HEK293 (cell line): Measurements from ENCODE around the gene CCDC85B.

Experiments
- FEZF1 ChIP-seq: fragments of 450-650 bp; formaldehyde crosslinking; IDR thresholded peaks from 2 replicates; pipeline ENCODE4 v1.5.1; 2016; ENCODE audit warnings: missing biosample characterization, missing genetic modification characterization
- GLI2 ChIP-seq: fragments of 450-650 bp; formaldehyde crosslinking; IDR thresholded peaks from 2 replicates; pipeline ENCODE4; 2017; ENCODE audit warnings: missing biosample characterization, missing genetic modification characterization, low read depth, borderline replicate concordance
- KLF9 ChIP-seq: fragments of 450-650 bp; formaldehyde crosslinking; IDR thresholded peaks from 2 replicates; pipeline ENCODE4 v1.5.1; 2016; ENCODE audit warnings: missing biosample characterization, missing genetic modification characterization, low read depth
- PRDM4 ChIP-seq: fragments of 450-650 bp; formaldehyde crosslinking; IDR thresholded peaks from 2 replicates; pipeline ENCODE4 v1.5.1; 2017; ENCODE audit warnings: missing biosample characterization, missing genetic modification characterization
- TSHZ1 ChIP-seq: fragments of 450-650 bp; formaldehyde crosslinking; IDR thresholded peaks from 2 replicates; pipeline ENCODE4 v1.5.1; 2016; ENCODE audit warnings: missing biosample characterization, missing genetic modification characterization, borderline replicate concordance
- ZBTB7A ChIP-seq: fragments of 450-650 bp; formaldehyde crosslinking; IDR thresholded peaks from 2 replicates; pipeline ENCODE4 v1.5.1; 2016; ENCODE audit warnings: low read depth, missing biosample characterization, missing genetic modification characterization
- ZBTB8A ChIP-seq: fragments of 450-650 bp; formaldehyde crosslinking; IDR thresholded peaks from 2 replicates; pipeline ENCODE4 v1.5.1; 2016; ENCODE audit warnings: missing biosample characterization, missing genetic modification characterization
- ZFHX2 ChIP-seq: fragments of 450-650 bp; formaldehyde crosslinking; conservative IDR thresholded peaks from 2 replicates; pipeline ENCODE4 v1.5.1; 2016; ENCODE audit warnings: missing biosample characterization, missing genetic modification characterization
- ZNF10 ChIP-seq: fragments of 450-650 bp; formaldehyde crosslinking; IDR thresholded peaks from 2 replicates; pipeline ENCODE4 v1.5.1; 2017; ENCODE audit warnings: missing biosample characterization, missing genetic modification characterization
- ZNF221 ChIP-seq: fragments of 450-650 bp; formaldehyde crosslinking; IDR thresholded peaks from 2 replicates; pipeline ENCODE4 v1.5.1; 2017; ENCODE audit warnings: missing biosample characterization, missing genetic modification characterization, borderline replicate concordance
- ZNF280D ChIP-seq: fragments of 450-650 bp; formaldehyde crosslinking; IDR thresholded peaks from 2 replicates; pipeline ENCODE4 v1.5.1; 2016; ENCODE audit warnings: missing biosample characterization, missing genetic modification characterization
- ZNF37A ChIP-seq: fragments of 450-650 bp; IDR thresholded peaks from 2 replicates; pipeline ENCODE4 v1.5.1; 2018; ENCODE audit warnings: missing biosample characterization, missing genetic modification characterization
- ZNF423 ChIP-seq: fragments of 450-650 bp; formaldehyde crosslinking; IDR thresholded peaks from 2 replicates; pipeline ENCODE4 v1.5.1; 2016; ENCODE audit warnings: missing biosample characterization, missing genetic modification characterization
- ZNF530 ChIP-seq: fragments of 450-650 bp; formaldehyde crosslinking; IDR thresholded peaks from 2 replicates; pipeline ENCODE4 v1.5.1; 2016; ENCODE audit warnings: low read depth, missing biosample characterization, missing genetic modification characterization
- TF ChIP-seq, protein P1 (sequence below): fragments of 450-650 bp; formaldehyde crosslinking; IDR thresholded peaks from 2 replicates; pipeline ENCODE4 v1.5.1; 2016; ENCODE audit warnings: missing biosample characterization, missing genetic modification characterization
- TF ChIP-seq, protein P2 (sequence below): fragments of 450-650 bp; formaldehyde crosslinking; IDR thresholded peaks from 2 replicates; pipeline ENCODE4 v1.5.1; 2017; ENCODE audit warnings: missing biosample characterization, missing genetic modification characterization
- TF ChIP-seq, protein P3 (sequence below): fragments of 450-650 bp; formaldehyde crosslinking; IDR thresholded peaks from 2 replicates; pipeline ENCODE4 v1.5.1; 2016; ENCODE audit warnings: missing biosample characterization, missing genetic modification characterization
- TF ChIP-seq, protein P4 (sequence below): fragments of 450-650 bp; formaldehyde crosslinking; IDR thresholded peaks from 2 replicates; pipeline ENCODE4 v1.5.1; 2016; ENCODE audit warnings: missing biosample characterization, missing genetic modification characterization

The CCDC85B gene

DNA sequence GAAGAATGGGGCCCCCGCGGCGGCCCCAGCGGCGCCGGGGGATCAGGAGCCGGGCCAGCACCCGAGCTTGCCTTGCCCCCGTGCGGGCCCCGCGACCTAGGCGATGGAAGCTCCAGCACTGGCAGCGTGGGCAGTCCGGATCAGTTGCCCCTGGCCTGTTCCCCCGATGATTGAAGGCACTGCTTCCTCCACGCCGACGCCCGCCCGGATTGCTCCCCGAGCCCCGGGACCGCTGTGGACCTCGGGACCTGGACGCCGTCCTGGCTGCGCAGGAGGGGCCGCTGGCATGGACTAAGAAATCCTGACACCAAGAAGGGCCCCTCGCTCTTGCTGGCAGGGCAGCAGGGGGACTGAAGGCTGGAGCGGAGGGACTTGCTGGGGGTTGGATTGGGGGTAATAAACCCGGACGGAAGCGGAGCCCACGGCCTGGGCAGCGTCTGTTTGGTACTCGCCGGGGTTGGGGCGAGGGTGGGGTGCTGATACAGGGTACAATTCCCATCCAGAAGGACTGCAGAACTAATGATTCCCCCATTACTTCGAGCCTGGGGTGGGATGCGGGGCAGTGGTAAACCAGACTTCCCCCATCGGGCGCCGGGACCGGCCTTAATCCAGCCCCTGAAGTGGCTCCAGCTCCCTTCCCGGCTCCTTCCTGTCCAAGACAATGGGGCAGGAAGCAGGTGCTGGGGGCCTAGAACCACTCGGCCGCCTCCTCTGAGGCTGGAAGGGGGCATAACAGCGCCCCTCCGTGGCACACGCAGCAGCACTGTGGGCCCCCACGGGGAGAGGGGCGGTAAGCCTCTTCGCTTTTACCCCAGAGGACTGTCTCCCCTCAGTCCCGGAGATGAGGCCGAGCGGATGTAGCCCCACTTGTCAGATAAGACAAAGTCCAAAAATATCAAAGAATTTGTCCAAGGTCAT is 1.0 kb downstream of the CCDC85B start (continued):
- no peak for TF ChIP-seq PRDM4 (tag by site-specific recombination)
- no peak for TF ChIP-seq ZNF37A (tag by site-specific recombination)
- TF ChIP-seq ZBTB7A (tag by site-specific recombination), result no peak
- TF ChIP-seq, protein P1, sequence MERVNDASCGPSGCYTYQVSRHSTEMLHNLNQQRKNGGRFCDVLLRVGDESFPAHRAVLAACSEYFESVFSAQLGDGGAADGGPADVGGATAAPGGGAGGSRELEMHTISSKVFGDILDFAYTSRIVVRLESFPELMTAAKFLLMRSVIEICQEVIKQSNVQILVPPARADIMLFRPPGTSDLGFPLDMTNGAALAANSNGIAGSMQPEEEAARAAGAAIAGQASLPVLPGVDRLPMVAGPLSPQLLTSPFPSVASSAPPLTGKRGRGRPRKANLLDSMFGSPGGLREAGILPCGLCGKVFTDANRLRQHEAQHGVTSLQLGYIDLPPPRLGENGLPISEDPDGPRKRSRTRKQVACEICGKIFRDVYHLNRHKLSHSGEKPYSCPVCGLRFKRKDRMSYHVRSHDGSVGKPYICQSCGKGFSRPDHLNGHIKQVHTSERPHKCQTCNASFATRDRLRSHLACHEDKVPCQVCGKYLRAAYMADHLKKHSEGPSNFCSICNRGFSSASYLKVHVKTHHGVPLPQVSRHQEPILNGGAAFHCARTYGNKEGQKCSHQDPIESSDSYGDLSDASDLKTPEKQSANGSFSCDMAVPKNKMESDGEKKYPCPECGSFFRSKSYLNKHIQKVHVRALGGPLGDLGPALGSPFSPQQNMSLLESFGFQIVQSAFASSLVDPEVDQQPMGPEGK (tag by site-specific recombination), result peak; percentile 73
- peak; percentile 83 for TF ChIP-seq ZNF10 (tag by site-specific recombination)
- TF ChIP-seq, protein P2, sequence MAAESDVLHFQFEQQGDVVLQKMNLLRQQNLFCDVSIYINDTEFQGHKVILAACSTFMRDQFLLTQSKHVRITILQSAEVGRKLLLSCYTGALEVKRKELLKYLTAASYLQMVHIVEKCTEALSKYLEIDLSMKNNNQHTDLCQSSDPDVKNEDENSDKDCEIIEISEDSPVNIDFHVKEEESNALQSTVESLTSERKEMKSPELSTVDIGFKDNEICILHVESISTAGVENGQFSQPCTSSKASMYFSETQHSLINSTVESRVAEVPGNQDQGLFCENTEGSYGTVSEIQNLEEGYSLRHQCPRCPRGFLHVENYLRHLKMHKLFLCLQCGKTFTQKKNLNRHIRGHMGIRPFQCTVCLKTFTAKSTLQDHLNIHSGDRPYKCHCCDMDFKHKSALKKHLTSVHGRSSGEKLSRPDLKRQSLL (tag by site-specific recombination), result peak; percentile 86
- no peak for TF ChIP-seq ZNF221
- TF ChIP-seq FEZF1 (tag by site-specific recombination), result no peak
- TF ChIP-seq, protein P3, sequence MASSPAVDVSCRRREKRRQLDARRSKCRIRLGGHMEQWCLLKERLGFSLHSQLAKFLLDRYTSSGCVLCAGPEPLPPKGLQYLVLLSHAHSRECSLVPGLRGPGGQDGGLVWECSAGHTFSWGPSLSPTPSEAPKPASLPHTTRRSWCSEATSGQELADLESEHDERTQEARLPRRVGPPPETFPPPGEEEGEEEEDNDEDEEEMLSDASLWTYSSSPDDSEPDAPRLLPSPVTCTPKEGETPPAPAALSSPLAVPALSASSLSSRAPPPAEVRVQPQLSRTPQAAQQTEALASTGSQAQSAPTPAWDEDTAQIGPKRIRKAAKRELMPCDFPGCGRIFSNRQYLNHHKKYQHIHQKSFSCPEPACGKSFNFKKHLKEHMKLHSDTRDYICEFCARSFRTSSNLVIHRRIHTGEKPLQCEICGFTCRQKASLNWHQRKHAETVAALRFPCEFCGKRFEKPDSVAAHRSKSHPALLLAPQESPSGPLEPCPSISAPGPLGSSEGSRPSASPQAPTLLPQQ (tag by site-specific recombination), result peak; percentile 91
- TF ChIP-seq ZNF423, result no peak
- no peak for TF ChIP-seq ZNF280D
- TF ChIP-seq, protein P4, sequence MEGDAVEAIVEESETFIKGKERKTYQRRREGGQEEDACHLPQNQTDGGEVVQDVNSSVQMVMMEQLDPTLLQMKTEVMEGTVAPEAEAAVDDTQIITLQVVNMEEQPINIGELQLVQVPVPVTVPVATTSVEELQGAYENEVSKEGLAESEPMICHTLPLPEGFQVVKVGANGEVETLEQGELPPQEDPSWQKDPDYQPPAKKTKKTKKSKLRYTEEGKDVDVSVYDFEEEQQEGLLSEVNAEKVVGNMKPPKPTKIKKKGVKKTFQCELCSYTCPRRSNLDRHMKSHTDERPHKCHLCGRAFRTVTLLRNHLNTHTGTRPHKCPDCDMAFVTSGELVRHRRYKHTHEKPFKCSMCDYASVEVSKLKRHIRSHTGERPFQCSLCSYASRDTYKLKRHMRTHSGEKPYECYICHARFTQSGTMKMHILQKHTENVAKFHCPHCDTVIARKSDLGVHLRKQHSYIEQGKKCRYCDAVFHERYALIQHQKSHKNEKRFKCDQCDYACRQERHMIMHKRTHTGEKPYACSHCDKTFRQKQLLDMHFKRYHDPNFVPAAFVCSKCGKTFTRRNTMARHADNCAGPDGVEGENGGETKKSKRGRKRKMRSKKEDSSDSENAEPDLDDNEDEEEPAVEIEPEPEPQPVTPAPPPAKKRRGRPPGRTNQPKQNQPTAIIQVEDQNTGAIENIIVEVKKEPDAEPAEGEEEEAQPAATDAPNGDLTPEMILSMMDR (tag by site-specific recombination), result peak; percentile 74
- no peak for TF ChIP-seq KLF9 (tag by site-specific recombination)
- TF ChIP-seq TSHZ1 (tag by site-specific recombination), result no peak
- TF ChIP-seq ZBTB8A (tag by site-specific recombination), result peak; percentile 61
- peak; percentile 26; the same call in 1 of the 2 replicates for TF ChIP-seq ZFHX2 (tag by site-specific recombination)
- TF ChIP-seq GLI2 (tag by site-specific recombination), result no peak
- TF ChIP-seq ZNF530, result no peak
